ENCODE results near the gene TMX4.
"Not testable (repeated sequence)": the region's sequence is repeated elsewhere in the genome, so short reads cannot be mapped to it uniquely, and the experiment has no call there.

GRCh38 chr20:7956561-7956960, 63.0 kb downstream of the TMX4 start:
- TF ChIP-seq POLR2AphosphoS5, POLR2A (IDR thresholded peaks at IDR 0.05; ENCODE audit: low read depth, low read length): not testable (repeated sequence)
